ENCODE results near the gene VPS11. TPM values are rescaled to one million over a fixed set of nuclear protein-coding genes. Genes with fewer than 3 reads are reported as not detected.
A peak's percentile ranks its signal among the peaks of the same experiment; 100 is the strongest.

The VPS11 gene
- total and polyA plus RNA-seq, 4 experiments from 2014 or later, result 36.0 to 61.7 (median 58.7) TPM

GRCh38 chr11:119109843-119110242 lies 42.2 kb downstream of the VPS11 start:
- Histone ChIP-seq H3K4me3 (ENCODE audit: low read length in 2 of 2) (no peak overlapping the region), H3K36me3 (ENCODE audit: insufficient read depth, low read length) (peaks cover 37% of the 10 kb centered on the region), H3K4me1 (ENCODE audit: insufficient read depth, low read length) (peaks cover 46% of the 10 kb centered on the region), H3K9me3 (ENCODE audit: control insufficient read depth in 1 of 2, low read length in 2 of 2) (no peaks in the 10 kb centered on the region), H3K27ac (ENCODE audit: low read depth, low read length) (no peak overlapping the region), H3K27me3 (ENCODE audit: insufficient read depth, low read length) (no peaks in the 10 kb centered on the region)
- H3K27ac Mint-ChIP-seq, result peak overlapping the region in 6 of 7 donors; percentile 36 to 88 (median 80)
- intact Hi-C loops (cut with micrococcal nuclease), result no loop called here
- peaks cover 23 to 60% (median 42%) of the 10 kb centered on the region in 4 donors for H3K4me1 Mint-ChIP-seq
- DNase-seq, result no peak
- H3K27me3 Mint-ChIP-seq, result no peaks in the 10 kb centered on the region
- CTCF ChIA-PET (ENCODE audit: partially characterized antibody), result interaction anchor here (0.6 to 1.6 kb wide), 9 partner anchors 9 to 214 kb away, joined by 3 to 5 read pairs (median 3); partner anchors contain the start of genes CBL, HINFP and VPS11
- peaks cover 28 to 42% of the 10 kb centered on the region in 2 donors for H3K36me3 Mint-ChIP-seq
- no peaks in the 10 kb centered on the region for H3K9me3 Mint-ChIP-seq
- POLR2A ChIA-PET (ENCODE audit: partially characterized antibody), result interaction anchor here (0.9 to 13.3 kb wide), 8 partner anchors 11 to 228 kb away, joined by 3 to 210 read pairs (median 8); partner anchors contain the start of genes CBL, HINFP, HYOU1 and NLRX1
- H3K4me3 Mint-ChIP-seq, result peak overlapping the region in 7 of 8 donors; percentile 86 to 93 (median 90)

DNA sequence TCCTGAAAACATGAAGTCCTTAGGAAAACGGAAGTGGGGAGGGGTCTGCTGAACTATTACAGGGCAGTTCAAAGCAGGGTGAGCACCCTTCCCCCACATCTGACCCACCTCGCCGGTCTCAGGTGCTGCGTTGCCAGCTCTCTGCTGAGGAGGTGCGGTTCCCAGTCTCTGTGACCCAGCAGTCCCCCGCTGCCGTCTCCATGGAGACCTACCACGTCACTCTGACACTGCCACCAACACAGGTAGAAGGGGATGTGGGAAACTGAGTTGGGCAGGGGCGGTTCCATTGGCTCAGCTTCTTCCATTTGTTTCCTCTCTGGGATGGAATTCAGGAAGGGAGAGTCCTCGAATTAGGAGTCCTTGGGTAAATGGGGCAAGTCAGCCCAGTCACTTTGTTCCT lies 42.8 kb downstream of the VPS11 start:
- peaks cover 27 to 62% (median 46%) of the 10 kb centered on the region in 4 donors for H3K4me1 Mint-ChIP-seq
- H3K27ac ChIP-seq (ENCODE audit: low read depth, low read length), result peak overlapping the region; percentile 12
- H3K27ac Mint-ChIP-seq, result peak overlapping the region; percentile 3 to 79 (median 57)
- no peaks in the 10 kb centered on the region for H3K9me3 ChIP-seq (ENCODE audit: control insufficient read depth in 1 of 2, low read length in 2 of 2)
- no peak for DNase-seq
- POLR2A ChIA-PET (ENCODE audit: partially characterized antibody), result interaction anchor here (0.9 to 13.3 kb wide), 5 partner anchors 8 to 96 kb away, joined by 3 to 210 read pairs (median 24); partner anchors contain the start of genes CBL, DPAGT1, HINFP and NLRX1
- intact Hi-C loops (cut with micrococcal nuclease), result no loop called here
- peaks cover 52% of the 10 kb centered on the region for H3K4me1 ChIP-seq (ENCODE audit: insufficient read depth, low read length)
- peaks cover 33 to 46% of the 10 kb centered on the region in 2 donors for H3K36me3 Mint-ChIP-seq
- no peak overlapping the region for H3K4me3 ChIP-seq (ENCODE audit: low read length in 2 of 2)
- peak overlapping the region in 2 of 8 donors; percentile 1 to 24 for H3K4me3 Mint-ChIP-seq
- H3K9me3 Mint-ChIP-seq, result no peaks in the 10 kb centered on the region
- H3K36me3 ChIP-seq (ENCODE audit: insufficient read depth, low read length), result peaks cover 37% of the 10 kb centered on the region
- H3K27me3 Mint-ChIP-seq, result no peaks in the 10 kb centered on the region
- H3K27me3 ChIP-seq (ENCODE audit: insufficient read depth, low read length), result no peaks in the 10 kb centered on the region
- CTCF ChIA-PET (ENCODE audit: partially characterized antibody), result interaction anchor here (1.1 to 1.2 kb wide), 2 partner anchors 16 to 43 kb away, joined by 3 to 5 read pairs; partner anchors contain the start of gene VPS11

DNA sequence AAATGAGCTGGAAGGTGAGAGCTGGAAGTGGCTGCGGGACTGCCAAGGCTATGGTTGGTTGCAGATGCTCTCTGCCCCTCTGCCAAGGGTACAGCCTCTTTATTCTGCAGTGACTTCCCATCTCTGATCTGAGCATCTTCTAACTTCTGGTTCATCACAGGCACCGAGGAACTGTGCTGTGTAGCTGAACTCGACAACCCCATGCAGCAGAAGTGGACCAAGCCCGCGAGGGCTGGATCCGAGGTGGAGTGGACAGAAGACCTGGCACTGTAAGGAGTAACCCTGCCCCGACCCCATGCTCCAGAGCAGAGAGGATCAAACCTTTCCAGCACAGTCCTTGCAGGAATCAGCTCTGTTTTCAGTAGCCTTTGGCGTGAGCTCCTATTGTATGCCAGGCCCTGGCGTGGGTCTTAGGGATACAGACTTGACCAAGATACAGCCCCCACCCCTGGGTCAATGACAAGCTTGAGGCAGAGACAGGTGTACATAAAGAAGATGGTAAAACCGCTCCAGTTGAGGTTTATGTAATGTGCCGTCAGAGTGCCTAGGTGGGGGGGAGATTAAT lies 43.8 kb downstream of the VPS11 start:
- no peaks in the 10 kb centered on the region for H3K9me3 ChIP-seq (ENCODE audit: control insufficient read depth in 1 of 2, low read length in 2 of 2)
- peak overlapping the region in 2 of 8 donors; percentile 11 to 48 for H3K4me3 Mint-ChIP-seq
- H3K27ac ChIP-seq (ENCODE audit: low read depth, low read length), result no peak overlapping the region
- H3K27ac Mint-ChIP-seq, result peak overlapping the region in 6 of 7 donors; percentile 2 to 85 (median 72)
- peaks cover 39 to 49% of the 10 kb centered on the region in 2 donors for H3K36me3 Mint-ChIP-seq
- H3K4me1 Mint-ChIP-seq, result peaks cover 33 to 64% (median 48%) of the 10 kb centered on the region in 4 donors
- H3K27me3 Mint-ChIP-seq, result no peaks in the 10 kb centered on the region
- intact Hi-C loops (cut with micrococcal nuclease), result no loop called here
- H3K9me3 Mint-ChIP-seq, result no peaks in the 10 kb centered on the region
- H3K4me3 ChIP-seq (ENCODE audit: low read length in 2 of 2), result no peak overlapping the region
- CTCF ChIA-PET (ENCODE audit: partially characterized antibody), result interaction anchor here (1.2 to 1.7 kb wide), 3 partner anchors 9 to 17 kb away, joined by 5 to 7 read pairs (median 5); partner anchors contain the start of gene HINFP
- no peak for DNase-seq
- H3K36me3 ChIP-seq (ENCODE audit: insufficient read depth, low read length), result peaks cover 37% of the 10 kb centered on the region
- POLR2A ChIA-PET (ENCODE audit: partially characterized antibody), result interaction anchor here (1.7 to 13.3 kb wide), 5 partner anchors 9 to 95 kb away, joined by 4 to 210 read pairs (median 8); partner anchors contain the start of genes CBL, DPAGT1 and HINFP
- H3K27me3 ChIP-seq (ENCODE audit: insufficient read depth, low read length), result no peaks in the 10 kb centered on the region
- H3K4me1 ChIP-seq (ENCODE audit: insufficient read depth, low read length), result peaks cover 56% of the 10 kb centered on the region

GRCh38 chr11:119112314-119113020 lies 44.8 kb downstream of the VPS11 start:
- ChIA-PET POLR2A (ENCODE audit: partially characterized antibody) (interaction anchor here (1.0 to 13.3 kb wide), 5 partner anchors 9 to 45 kb away, joined by 3 to 210 read pairs (median 8); partner anchors contain the start of genes DPAGT1, HINFP and VPS11), CTCF (ENCODE audit: partially characterized antibody) (interaction anchor here (1.6 to 1.7 kb wide), 2 partner anchors 10 to 18 kb away, joined by 5 to 7 read pairs; a partner anchor contains a TSS)
- Mint-ChIP-seq H3K4me1 (peaks cover 30 to 64% (median 45%) of the 10 kb centered on the region in 4 donors), H3K4me3 (no peak overlapping the region), H3K27ac (peak overlapping the region in 3 of 7 donors; percentile 4 to 68 (median 25)), H3K36me3 (peaks cover 45 to 54% of the 10 kb centered on the region in 2 donors), H3K9me3 (no peaks in the 10 kb centered on the region), H3K27me3 (no peaks in the 10 kb centered on the region)
- Histone ChIP-seq H3K9me3 (ENCODE audit: control insufficient read depth in 1 of 2, low read length in 2 of 2) (no peaks in the 10 kb centered on the region), H3K27ac (ENCODE audit: low read depth, low read length) (no peak overlapping the region), H3K36me3 (ENCODE audit: insufficient read depth, low read length) (peaks cover 37% of the 10 kb centered on the region), H3K4me3 (ENCODE audit: low read length in 2 of 2) (no peak overlapping the region), H3K4me1 (ENCODE audit: insufficient read depth, low read length) (peaks cover 56% of the 10 kb centered on the region), H3K27me3 (ENCODE audit: insufficient read depth, low read length) (no peaks in the 10 kb centered on the region)
- intact Hi-C loops (cut with micrococcal nuclease), result no loop called here
- no peak for DNase-seq

GRCh38 chr11:119113716-119114115 lies 46.1 kb downstream of the VPS11 start:
- H3K4me1 ChIP-seq (ENCODE audit: insufficient read depth, low read length), result peaks cover 50% of the 10 kb centered on the region
- POLR2A ChIA-PET (ENCODE audit: partially characterized antibody), result interaction anchor here (1.0 to 13.3 kb wide), 4 partner anchors 7 to 46 kb away, joined by 3 to 210 read pairs (median 16); partner anchors contain the start of genes DPAGT1, HINFP and VPS11
- peaks cover 37% of the 10 kb centered on the region for H3K36me3 ChIP-seq (ENCODE audit: insufficient read depth, low read length)
- no peaks in the 10 kb centered on the region for H3K9me3 ChIP-seq (ENCODE audit: control insufficient read depth in 1 of 2, low read length in 2 of 2)
- intact Hi-C loops (cut with micrococcal nuclease), result no loop called here
- no peaks in the 10 kb centered on the region for H3K27me3 Mint-ChIP-seq
- no peaks in the 10 kb centered on the region for H3K9me3 Mint-ChIP-seq
- peak overlapping the region in 2 of 7 donors; percentile 50 to 72 for H3K27ac Mint-ChIP-seq
- H3K27ac ChIP-seq (ENCODE audit: low read depth, low read length), result no peak overlapping the region
- CTCF ChIA-PET (ENCODE audit: partially characterized antibody), result no interaction called here
- H3K4me1 Mint-ChIP-seq, result peaks cover 24 to 59% (median 39%) of the 10 kb centered on the region in 4 donors
- H3K36me3 Mint-ChIP-seq, result peaks cover 45 to 47% of the 10 kb centered on the region in 2 donors
- no peaks in the 10 kb centered on the region for H3K27me3 ChIP-seq (ENCODE audit: insufficient read depth, low read length)
- peak overlapping the region in 1 of 8 donors; percentile 35 for H3K4me3 Mint-ChIP-seq
- no peak for DNase-seq
- H3K4me3 ChIP-seq (ENCODE audit: low read length in 2 of 2), result no peak overlapping the region

DNA sequence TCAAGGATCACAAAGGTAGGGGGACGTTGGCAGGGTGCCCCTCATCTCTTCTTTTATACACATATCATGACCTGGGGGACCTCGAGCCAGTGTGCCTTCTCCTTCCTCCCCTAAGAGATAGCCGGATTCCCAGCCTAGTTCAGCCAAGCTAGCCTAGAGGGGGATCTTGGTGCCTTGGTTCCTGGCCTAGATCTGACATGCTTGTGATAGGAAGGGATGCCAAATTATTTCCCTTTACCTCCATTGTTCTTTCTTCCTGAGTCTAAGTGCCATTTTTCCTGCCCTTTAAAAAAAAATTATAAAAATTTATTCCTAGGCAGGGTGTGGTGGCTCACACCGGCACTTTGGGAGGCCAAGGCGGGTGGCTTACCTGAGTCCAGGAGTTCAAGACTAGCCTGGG lies 46.7 kb downstream of the VPS11 start:
- Histone ChIP-seq H3K36me3 (ENCODE audit: insufficient read depth, low read length) (peaks cover 37% of the 10 kb centered on the region), H3K27ac (ENCODE audit: low read depth, low read length) (no peak overlapping the region)
- DNase-seq, result no peak

More for the DNA sequence above, 46.7 kb downstream of the VPS11 start:
- Mint-ChIP-seq H3K4me3 (no peak overlapping the region), H3K27ac (peak overlapping the region in 3 of 7 donors; percentile 72 to 97 (median 77)), H3K36me3 (peaks cover 45 to 47% of the 10 kb centered on the region in 2 donors), H3K4me1 (peaks cover 19 to 53% (median 33%) of the 10 kb centered on the region in 4 donors), H3K27me3 (no peaks in the 10 kb centered on the region), H3K9me3 (no peaks in the 10 kb centered on the region)
- H3K4me1 ChIP-seq (ENCODE audit: insufficient read depth, low read length), result peaks cover 44% of the 10 kb centered on the region
- intact Hi-C loops (cut with micrococcal nuclease), result no loop called here
- CTCF ChIA-PET (ENCODE audit: partially characterized antibody), result no interaction called here
- H3K4me3 ChIP-seq (ENCODE audit: low read length in 2 of 2), result no peak overlapping the region
- no peaks in the 10 kb centered on the region for H3K9me3 ChIP-seq (ENCODE audit: control insufficient read depth in 1 of 2, low read length in 2 of 2)
- POLR2A ChIA-PET (ENCODE audit: partially characterized antibody), result interaction anchor here (0.8 to 13.3 kb wide), 6 partner anchors 9 to 29 kb away, joined by 3 to 210 read pairs (median 28); partner anchors contain the start of genes DPAGT1 and HMBS
- H3K27me3 ChIP-seq (ENCODE audit: insufficient read depth, low read length), result no peaks in the 10 kb centered on the region

All from CD4-positive, alpha-beta memory T cell (primary cell).